HepG2 (cell line): ENCODE data around the gene TRPC4. TPM values are rescaled to one million over a fixed set of nuclear protein-coding genes. Genes with fewer than 3 reads are reported as not detected.

Source experiments
- ATAC-seq: fragments of 200-7000 bp; cut with Tn5 transposase; 3 replicates; pipeline ENCODE4 v1.9.1; 2020; ENCODE audit warnings: mild to moderate bottlenecking, moderate library complexity
- BruUV-seq: library from RNA; stranded (reverse); fragments of 400-500 nt; replicated peaks from 2 replicates; lab custom pipeline; 2021; lab: Mats Ljungman, UMichigan
- CTCF ChIA-PET: fragments of 300-600 bp; formaldehyde crosslinking; extraction: SDS; loops from one replicate; lab custom pipeline; 2021; ENCODE audit warnings: low total read pairs, inconsistent platforms, low intra/inter-chr PET ratio; lab: Yijun Ruan, JAX
- POLR2A ChIA-PET: fragments of 350-600 bp; sonication (Branson Sonifier 250); formaldehyde crosslinking; loops from one replicate; lab custom pipeline; 2020; ENCODE audit warnings: antibody characterized with exemption, inconsistent platforms; lab: Yijun Ruan, JAX
- DNase-seq: peaks from one replicate; pipeline ENCODE4 v3.0.0-alpha.2; 2015; ENCODE audit warnings: low spot score
- FAIRE-seq: peaks from 3 replicates; lab custom pipeline; 2011; peaks lifted over from hg19 to GRCh38; lab: Jason Lieb, UNC
- H2AFZ ChIP-seq: one replicate; pipeline ENCODE4 v1.6.1; 2011; ENCODE audit warnings: low read length, inconsistent platforms
- H3K27ac ChIP-seq: fragments of 300-600 bp; 3 replicates; pipeline ENCODE4 v1.8.0; 2011; ENCODE audit warnings: mixed run types, mild to moderate bottlenecking, mixed read lengths, low read length, inconsistent platforms; ENCODE audit not compliant: insufficient read depth; ENCODE audit errors: extremely low read length
- H3K27me3 ChIP-seq, 2 experiments: fragments of 200-600 bp in 1 of 2; 2 replicates in 1 of 2; 3 replicates in 1 of 2; pipeline versions ENCODE4 v1.6.0 to v1.8.0; 2011; ENCODE audit warnings: low read length in 2 of 2, mild to moderate bottlenecking in 2 of 2, moderate library complexity in 2 of 2, inconsistent platforms in 1 of 2; ENCODE audit not compliant: insufficient read depth in 2 of 2, control insufficient read depth in 1 of 2
- H3K36me3 ChIP-seq, 2 experiments: fragments of 200-600 bp in 1 of 2; replicated peaks in 1 of 2; 2 replicates in 1 of 2; 3 replicates in 1 of 2; pipeline versions ENCODE4 v1.5.1 to v1.8.0; 2011; ENCODE audit warnings: low read length in 2 of 2, inconsistent platforms in 1 of 2; ENCODE audit not compliant: insufficient read depth in 2 of 2, control insufficient read depth in 1 of 2
- H3K4me1 ChIP-seq: 2 replicates; pipeline ENCODE4 v1.5.1; 2012; ENCODE audit warnings: low read length, inconsistent platforms; ENCODE audit not compliant: insufficient read depth
- H3K4me2 ChIP-seq: 2 replicates; pipeline ENCODE4 v1.6.0; 2011; ENCODE audit warnings: low read depth, low read length, inconsistent platforms
- H3K4me3 ChIP-seq, 3 experiments: fragments of 200-600 bp in 1 of 3; sonication (generic), shearing (Covaris generic) in 1 of 3; replicated peaks in 1 of 3; 2 replicates each; pipeline ENCODE4 v1.5.1; 2011 to 2016; ENCODE audit warnings: low read length in 3 of 3, inconsistent platforms in 2 of 3, low read depth in 2 of 3, mild to moderate bottlenecking in 2 of 3, control low read depth in 1 of 3, mixed read lengths in 1 of 3; ENCODE audit not compliant: insufficient read depth in 1 of 3
- H3K79me2 ChIP-seq: one replicate; pipeline ENCODE4 v1.6.1; 2011; ENCODE audit warnings: low read length, inconsistent platforms; ENCODE audit not compliant: insufficient read depth
- H3K9ac ChIP-seq: 2 replicates; pipeline ENCODE4 v1.6.0; 2011; ENCODE audit warnings: mild to moderate bottlenecking, low read depth, low read length, inconsistent platforms; ENCODE audit not compliant: insufficient read depth
- H3K9me3 ChIP-seq: 2 replicates; pipeline ENCODE4 v1.5.1; 2012; ENCODE audit warnings: mild to moderate bottlenecking, low read length
- H4K20me1 ChIP-seq: 2 replicates; pipeline ENCODE4 v1.6.0; 2011; ENCODE audit warnings: inconsistent platforms, mild to moderate bottlenecking, low read length, moderate library complexity; ENCODE audit not compliant: insufficient read depth
- ATF1 ChIP-seq: IDR thresholded peaks from 2 replicates; pipeline ENCODE4 v1.6.1; 2016; ENCODE audit warnings: mild to moderate bottlenecking, control low read depth
- BRD4 ChIP-seq: sonication (generic); formaldehyde crosslinking; IDR thresholded peaks from 2 replicates; pipeline ENCODE4 v1.4.0; 2020; ENCODE audit warnings: missing genetic modification reagents
- CENPBD1 ChIP-seq: sonication (generic); formaldehyde crosslinking; IDR thresholded peaks from 2 replicates; pipeline ENCODE4 v1.8.0; 2022; ENCODE audit warnings: missing genetic modification reagents, low read depth, mild to moderate bottlenecking, borderline replicate concordance
- SIN3A ChIP-seq: IDR thresholded peaks from 2 replicates; pipeline ENCODE4 v1.6.1; 2011; ENCODE audit warnings: low read depth, mild to moderate bottlenecking, control low read depth, low read length, borderline replicate concordance
- TAF15 ChIP-seq: fragments of 200-400 bp; formaldehyde crosslinking; IDR thresholded peaks from one replicate; pipeline ENCODE4 v1.6.1; 2018; ENCODE audit warnings: mild to moderate bottlenecking, low read depth, low read length; ENCODE audit not compliant: poor library complexity, severe bottlenecking
- ZFP41 ChIP-seq: sonication (generic); formaldehyde crosslinking; IDR thresholded peaks from 2 replicates; pipeline ENCODE4 v1.4.0; 2020; ENCODE audit warnings: mild to moderate bottlenecking, missing genetic modification reagents, borderline replicate concordance
- ZNF660 ChIP-seq: sonication (generic); formaldehyde crosslinking; IDR thresholded peaks from 2 replicates; pipeline ENCODE4 v1.5.1; 2020; ENCODE audit warnings: mild to moderate bottlenecking, low read depth, missing genetic modification reagents, borderline replicate concordance
- WGBS: methylation state at CpG from one replicate; pipeline ENCODE4 v1.1.6; 2017; ENCODE audit warnings: low lambda C conversion rate; 5-methylcytosine and 5-hydroxymethylcytosine counted together
- in situ Hi-C: cut with HindIII; loops from 2 replicates; pipeline ENCODE4 v1.10.0; 2017; ENCODE audit warnings: low pct_unique_long_range_greater_than_20kb; ENCODE audit not compliant: extremely low pct_ligation_motif_present
- intact Hi-C: fragments of 100-400 bp; cut with micrococcal nuclease; formaldehyde crosslinking; loops from one replicate; pipeline ENCODE4 v1.10.0; 2022; ENCODE audit not compliant: unreplicated experiment
- polyA plus RNA-seq, 8 experiments: library from polyadenylated mRNA; depleted of rRNA in 3 of 8; stranded (reverse) in 7 of 8; unstranded in 1 of 8; fragments of >200 nt; fragmentation: Illumina TruSeq in 4 of 8; extraction: Trizol in 4 of 8; gene quantifications; 2 replicates each; pipeline versions ENCODE4 v1.2.1 to v1.2.3, GENCODE V29; 2011 to 2016; ENCODE audit warnings: low read depth in 4 of 8, missing spikeins in 1 of 8, mixed read lengths in 1 of 8; ENCODE audit not compliant: insufficient read depth in 1 of 8
- total RNA-seq, 5 experiments: library from RNA; depleted of rRNA; stranded (reverse); fragments of >200 nt; fragmentation: Illumina TruSeq; extraction: Trizol; gene quantifications; 2 replicates each; pipeline ENCODE4 v1.2.3, GENCODE V29; 2016; ENCODE audit warnings: low read depth in 1 of 5
- TF ChIP-seq, protein P1 (sequence below): sonication (generic); formaldehyde crosslinking; IDR thresholded peaks from 2 replicates; pipeline ENCODE4 v1.8.0; 2022; ENCODE audit warnings: missing genetic modification reagents, mild to moderate bottlenecking, borderline replicate concordance

TRPC4 gene
- total and polyA plus RNA-seq, 2 of the 13 experiments (the other 11 are each of a cell fraction or from before 2014, with no cell fraction given), result not detected

DNA sequence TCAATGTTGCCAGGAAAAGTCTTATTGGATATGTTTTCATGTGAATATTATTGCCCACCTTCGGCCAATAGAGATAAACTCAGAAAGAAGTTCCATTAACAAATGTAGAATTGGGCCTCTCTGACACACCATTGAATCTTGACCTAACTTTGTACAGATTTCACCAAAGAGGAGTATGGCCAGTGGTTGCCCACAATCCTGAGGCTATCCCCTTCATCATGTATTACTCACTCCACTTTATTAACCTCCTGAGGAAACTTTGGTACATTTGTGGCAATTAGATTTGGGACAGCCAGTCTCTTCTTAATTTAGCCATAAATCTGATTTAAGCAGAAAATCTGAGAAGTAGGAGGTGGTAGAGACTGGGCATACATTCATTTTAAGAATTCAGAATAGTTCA, 217.7 kb downstream of the TRPC4 start:
- ChIA-PET POLR2A (no interaction called here), CTCF (no interaction called here)
- Histone ChIP-seq H3K9ac (no peak overlapping the region), H3K4me2 (no peak overlapping the region), H3K27ac (no peak overlapping the region), H3K9me3 (no peaks in the 10 kb centered on the region), H3K79me2 (no peaks in the 10 kb centered on the region), H3K36me3 (no peaks in the 10 kb centered on the region), H3K4me3 (no peak overlapping the region), H3K4me1 (no peaks in the 10 kb centered on the region), H2AFZ (no peak overlapping the region), H3K27me3 (no peaks in the 10 kb centered on the region), H4K20me1 (no peaks in the 10 kb centered on the region)
- DNase-seq, result no peak
- no peak for FAIRE-seq
- ATAC-seq, result no peak
- no peak for TF ChIP-seq ZFP41 (CRISPR knock-in tag)
- 0% methylated on average over 1 of the region's 1 CpG for WGBS
- intact Hi-C loops (no loop called here), in situ Hi-C loops (no loop called here)
- no TSS peak for BruUV-seq

GRCh38 chr13:37648609-37649008, 221.0 kb downstream of the TRPC4 start:
- in situ Hi-C loops, result no loop called here
- Histone ChIP-seq H3K36me3 (no peaks in the 10 kb centered on the region), H3K27ac (no peak overlapping the region), H3K9me3 (no peaks in the 10 kb centered on the region), H4K20me1 (no peaks in the 10 kb centered on the region), H3K27me3 (no peaks in the 10 kb centered on the region), H3K4me2 (no peak overlapping the region), H3K4me3 (no peak overlapping the region), H3K4me1 (no peaks in the 10 kb centered on the region), H3K9ac (no peak overlapping the region), H2AFZ (no peak overlapping the region), H3K79me2 (no peaks in the 10 kb centered on the region)
- no peak for DNase-seq
- intact Hi-C loops, result no loop called here
- FAIRE-seq, result no peak
- no TSS peak for BruUV-seq
- POLR2A ChIA-PET, result no interaction called here
- CTCF ChIA-PET, result no interaction called here
- no peak for ATAC-seq
- TF ChIP-seq CENPBD1 (CRISPR knock-in tag) (no peak), TAF15 (no peak), SIN3A (no peak), ATF1 (no peak), ZNF660 (CRISPR knock-in tag) (no peak), BRD4 (CRISPR knock-in tag) (no peak)
- TF ChIP-seq, protein P1, sequence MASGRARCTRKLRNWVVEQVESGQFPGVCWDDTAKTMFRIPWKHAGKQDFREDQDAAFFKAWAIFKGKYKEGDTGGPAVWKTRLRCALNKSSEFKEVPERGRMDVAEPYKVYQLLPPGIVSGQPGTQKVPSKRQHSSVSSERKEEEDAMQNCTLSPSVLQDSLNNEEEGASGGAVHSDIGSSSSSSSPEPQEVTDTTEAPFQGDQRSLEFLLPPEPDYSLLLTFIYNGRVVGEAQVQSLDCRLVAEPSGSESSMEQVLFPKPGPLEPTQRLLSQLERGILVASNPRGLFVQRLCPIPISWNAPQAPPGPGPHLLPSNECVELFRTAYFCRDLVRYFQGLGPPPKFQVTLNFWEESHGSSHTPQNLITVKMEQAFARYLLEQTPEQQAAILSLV (CRISPR knock-in tag), result no peak
